SK-N-SH (cell line): ENCODE measurements around the gene TMEM174. TPM values are rescaled to one million over a fixed set of nuclear protein-coding genes. Genes with fewer than 3 reads are reported as not detected.

Experiments
- CTCF ChIA-PET: fragments of 300-600, 350-600 bp; formaldehyde crosslinking; extraction: SDS; loops from one replicate; lab custom pipeline; 2021; lab: Yijun Ruan, JAX
- POLR2A ChIA-PET: fragments of 350-600 bp; sonication (Branson Sonifier 250); formaldehyde crosslinking; extraction: SDS; loops from one replicate; lab custom pipeline; 2020; ENCODE audit warnings: antibody characterized with exemption, inconsistent platforms; lab: Yijun Ruan, JAX
- DNase-seq: peaks from one replicate; pipeline ENCODE4 v3.0.0; 2012
- H2AFZ ChIP-seq: fragments of 200-600 bp; sonication (generic); 2 replicates; pipeline ENCODE4 v1.8.1; 2016; ENCODE audit warnings: antibody characterized with exemption, mild to moderate bottlenecking, low read depth
- H3F3A ChIP-seq: fragments of 200-600 bp; sonication (generic); replicated peaks from 2 replicates; pipeline ENCODE3; 2016; ENCODE audit warnings: antibody characterized with exemption, mild to moderate bottlenecking; ENCODE audit not compliant: insufficient read depth
- H3K27ac ChIP-seq, 2 experiments: fragments of 200-500 bp in 1 of 2; fragments of 200-600 bp in 1 of 2; sonication (Bioruptor generic) in 1 of 2; sonication (generic), shearing (Covaris generic) in 1 of 2; 2 replicates each; pipeline versions ENCODE4 v1.5.1 to v1.6.1; 2014 to 2016; ENCODE audit warnings: low read depth in 2 of 2, inconsistent platforms in 1 of 2, low read length in 1 of 2, mild to moderate bottlenecking in 1 of 2, mixed read lengths in 1 of 2
- H3K27me3 ChIP-seq: fragments of 200-600 bp; sonication (generic), shearing (Covaris generic); 2 replicates; pipeline ENCODE4 v1.6.1; 2016; ENCODE audit warnings: mixed run types; ENCODE audit not compliant: insufficient read depth
- H3K36me3 ChIP-seq, 2 experiments: fragments of 200-500 bp in 1 of 2; fragments of 200-600 bp in 1 of 2; sonication (Bioruptor generic) in 1 of 2; sonication (generic) in 1 of 2; replicated peaks in 1 of 2; 2 replicates each; pipeline versions ENCODE3 to v1.5.1; 2014 to 2016; ENCODE audit warnings: low read length in 1 of 2, mild to moderate bottlenecking in 1 of 2; ENCODE audit not compliant: insufficient read depth in 2 of 2, control insufficient read depth in 1 of 2
- H3K4me1 ChIP-seq, 2 experiments: fragments of 200-500 bp in 1 of 2; fragments of 200-600 bp in 1 of 2; sonication (Bioruptor generic) in 1 of 2; sonication (generic), shearing (Covaris generic) in 1 of 2; 2 replicates each; pipeline versions ENCODE4 v1.5.1 to v1.6.1; 2014 to 2016; ENCODE audit warnings: low read depth in 1 of 2, low read length in 1 of 2, mixed run types in 1 of 2; ENCODE audit not compliant: insufficient read depth in 2 of 2, control insufficient read depth in 1 of 2
- H3K4me2 ChIP-seq: fragments of 200-600 bp; sonication (generic), shearing (Covaris generic); 2 replicates; pipeline ENCODE4 v1.6.1; 2017; ENCODE audit warnings: mixed run types
- H3K4me3 ChIP-seq, 2 experiments: fragments of 200-500 bp in 1 of 2; fragments of 200-600 bp in 1 of 2; sonication (Bioruptor generic) in 1 of 2; sonication (generic), shearing (Covaris generic) in 1 of 2; 2 replicates each; pipeline versions ENCODE4 v1.5.1 to v1.8.1; 2014 to 2016; ENCODE audit warnings: low read depth in 2 of 2, inconsistent platforms in 1 of 2, low read length in 1 of 2, mild to moderate bottlenecking in 1 of 2, mixed read lengths in 1 of 2, moderate library complexity in 1 of 2
- H3K79me2 ChIP-seq: fragments of 200-600 bp; sonication (generic); 2 replicates; pipeline ENCODE4 v1.8.1; 2017; ENCODE audit warnings: mild to moderate bottlenecking; ENCODE audit not compliant: insufficient read depth
- H3K9ac ChIP-seq: fragments of 200-600 bp; sonication (generic); 2 replicates; pipeline ENCODE4 v1.6.1; 2017; ENCODE audit warnings: mixed run types
- H3K9me2 ChIP-seq: fragments of 200-600 bp; sonication (generic); 2 replicates; pipeline ENCODE4 v1.6.1; 2017; ENCODE audit warnings: mixed run types
- H3K9me3 ChIP-seq: fragments of 200-600 bp; sonication (generic); 2 replicates; pipeline ENCODE4 v1.6.1; 2017; ENCODE audit warnings: mixed run types, mild to moderate bottlenecking, moderate library complexity
- H4K20me1 ChIP-seq: fragments of 200-600 bp; sonication (generic); 2 replicates; pipeline ENCODE4 v1.6.1; 2017; ENCODE audit warnings: mild to moderate bottlenecking, mixed run types; ENCODE audit not compliant: insufficient read depth
- CTCF ChIP-seq: fragments of 200-600 bp; sonication (generic); IDR thresholded peaks from 2 replicates; pipeline ENCODE4 v1.6.1; 2017; ENCODE audit warnings: antibody characterized with exemption, mild to moderate bottlenecking, moderate library complexity
- EP300 ChIP-seq, 2 experiments: IDR thresholded peaks; 2 replicates each; pipeline versions ENCODE4 v1.4.0 to v1.6.1; 2012; ENCODE audit warnings: borderline replicate concordance in 1 of 2, low read depth in 1 of 2, low read length in 1 of 2
- EZH2phosphoT487 ChIP-seq: fragments of 200-600 bp; sonication (generic); IDR thresholded peaks from 2 replicates; pipeline ENCODE4 v1.6.1; 2017; ENCODE audit warnings: low read depth, mixed run types, mild to moderate bottlenecking, antibody characterized with exemption, moderate library complexity, borderline replicate concordance
- FOXJ3 ChIP-seq: sonication (generic); formaldehyde crosslinking; IDR thresholded peaks from 2 replicates; pipeline ENCODE4 v1.5.1; 2020; ENCODE audit warnings: mild to moderate bottlenecking, missing genetic modification reagents
- GATA2 ChIP-seq: sonication (generic); formaldehyde crosslinking; IDR thresholded peaks from 2 replicates; pipeline ENCODE4 v1.5.0; 2020; ENCODE audit warnings: mild to moderate bottlenecking, missing genetic modification reagents
- JUND ChIP-seq: IDR thresholded peaks from 2 replicates; pipeline ENCODE4 v1.4.0; 2012
- MXI1 ChIP-seq: IDR thresholded peaks from 2 replicates; pipeline ENCODE4 v1.6.1; 2012; ENCODE audit warnings: mild to moderate bottlenecking, low read depth, low read length, improper control_type of control experiment
- NFIC ChIP-seq: IDR thresholded peaks from 2 replicates; pipeline ENCODE4 v1.4.0; 2012; ENCODE audit warnings: borderline replicate concordance
- RAD21 ChIP-seq: IDR thresholded peaks from 2 replicates; pipeline ENCODE4 v1.6.1; 2012; ENCODE audit warnings: mild to moderate bottlenecking, low read length
- SIN3A ChIP-seq: IDR thresholded peaks from 2 replicates; pipeline ENCODE4 v1.6.1; 2012; ENCODE audit warnings: low read depth, mild to moderate bottlenecking, low read length, moderate library complexity, borderline replicate concordance
- SMC3 ChIP-seq: IDR thresholded peaks from 2 replicates; pipeline ENCODE4 v1.6.1; 2012; ENCODE audit warnings: low read depth, low read length, improper control_type of control experiment
- TCF12 ChIP-seq: IDR thresholded peaks from 2 replicates; pipeline ENCODE4 v1.4.0; 2012
- TEAD4 ChIP-seq: IDR thresholded peaks from 2 replicates; pipeline ENCODE4 v1.4.0; 2012; ENCODE audit warnings: mild to moderate bottlenecking, borderline replicate concordance; ENCODE audit not compliant: insufficient read depth
- YY1 ChIP-seq: IDR thresholded peaks from 2 replicates; pipeline ENCODE4 v1.4.0; 2012; ENCODE audit warnings: low read depth, mild to moderate bottlenecking
- WGBS: methylation state at CpG from one replicate; pipeline ENCODE4 v1.1.6; 2017; ENCODE audit warnings: low lambda C conversion rate; 5-methylcytosine and 5-hydroxymethylcytosine counted together
- polyA plus RNA-seq, 3 experiments: library from polyadenylated mRNA; depleted of rRNA; stranded (reverse); fragments of >200 nt; gene quantifications; 2 replicates each; pipeline ENCODE4 v1.2.3, GENCODE V29; 2012
- TF ChIP-seq, protein P1 (sequence below): fragments of 150-350 bp; IDR thresholded peaks from 2 replicates; pipeline ENCODE4 v1.6.1; 2017; ENCODE audit warnings: antibody characterized with exemption, low read length, low read depth, borderline replicate concordance
- TF ChIP-seq, protein P2 (sequence below): IDR thresholded peaks from 2 replicates; pipeline ENCODE4 v1.4.0; 2012; ENCODE audit warnings: low read depth, borderline replicate concordance

TMEM174 gene
- polyA plus RNA-seq, 1 of the 3 experiments (the other 2 are of a cell fraction) = not detected

DNA sequence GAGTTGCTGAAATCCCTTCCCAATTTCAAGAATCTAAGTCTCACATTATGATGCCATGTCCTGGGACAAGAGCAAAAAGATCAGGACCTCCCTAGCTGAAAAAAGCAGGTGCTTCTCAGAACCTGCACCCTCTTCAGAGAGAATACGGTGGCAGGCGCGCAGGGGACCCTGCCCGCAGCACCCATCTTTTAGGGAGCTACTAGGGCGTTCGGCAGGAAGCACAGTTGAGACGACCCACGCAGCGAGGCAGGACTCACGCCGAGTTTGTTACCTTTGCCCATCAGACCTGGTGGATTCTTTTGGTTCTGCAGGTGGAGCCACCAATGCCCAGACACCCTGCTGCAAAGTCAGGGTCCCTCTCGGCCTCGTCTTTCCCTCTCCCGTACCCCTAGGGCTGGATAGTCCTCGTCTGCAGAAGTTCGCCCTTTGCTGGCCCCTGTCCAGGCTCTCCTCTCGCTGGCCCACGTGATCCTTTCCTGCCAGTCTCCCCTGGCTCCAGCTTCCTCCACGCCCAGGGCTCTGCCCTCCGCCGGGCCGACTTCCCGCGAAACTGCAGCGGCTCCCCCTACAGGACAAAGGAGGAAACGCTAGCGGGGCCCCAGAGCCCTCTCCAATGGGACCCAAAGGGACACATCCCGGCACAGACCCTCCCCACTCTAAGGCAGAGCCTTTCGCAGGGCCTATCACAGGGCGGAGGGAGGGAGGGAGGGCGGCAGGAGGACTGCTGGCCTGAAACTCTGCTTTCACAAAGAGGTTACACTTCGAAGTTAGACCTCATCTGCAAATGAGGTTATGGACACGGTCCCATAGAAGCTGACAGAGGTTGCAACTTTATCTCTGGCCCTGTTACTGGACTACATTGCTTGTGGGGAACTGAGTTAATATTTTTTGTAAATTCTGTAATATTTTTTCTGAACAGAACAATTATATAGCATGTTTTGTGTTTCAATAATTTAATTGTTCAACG is 28.8 kb downstream of the TMEM174 start:
- Histone ChIP-seq H3F3A (peaks cover 14% of the 10 kb centered on the region), H3K27ac (no peak overlapping the region), H2AFZ (peak overlapping the region; percentile 70; the same call in 1 of the 2 replicates), H3K9ac (no peak overlapping the region), H3K4me1 (peaks cover 0 to 7% of the 10 kb centered on the region in 2 experiments; a peak in 3 of 4 replicates), H3K4me3 (peak overlapping the region in 1 of 2 experiments; percentile 42; a peak in 2 of 4 replicates), H3K9me2 (no peaks in the 10 kb centered on the region), H4K20me1 (no peaks in the 10 kb centered on the region), H3K36me3 (no peaks in the 10 kb centered on the region), H3K79me2 (no peaks in the 10 kb centered on the region), H3K9me3 (no peaks in the 10 kb centered on the region), H3K27me3 (no peaks in the 10 kb centered on the region), H3K4me2 (no peak overlapping the region)
- DNase-seq = peak; percentile 89
- 34% methylated on average over 28 of the region's 34 CpGs for WGBS
- TF ChIP-seq SIN3A (no peak), TCF12 (no peak), EZH2phosphoT487 (no peak), MXI1 (no peak), JUND (no peak), SMC3 (peak; percentile 79), YY1 (no peak), EP300 (IDR thresholded peaks at IDR 0.05; ENCODE audit: borderline replicate concordance in 1 of 2, low read depth in 1 of 2, low read length in 1 of 2) (no peak), GATA2 (CRISPR knock-in tag) (no peak), NFIC (no peak), CTCF (peak; percentile 67), RAD21 (peak; percentile 78), FOXJ3 (CRISPR knock-in tag) (no peak), TEAD4 (no peak)
- TF ChIP-seq, protein P1, sequence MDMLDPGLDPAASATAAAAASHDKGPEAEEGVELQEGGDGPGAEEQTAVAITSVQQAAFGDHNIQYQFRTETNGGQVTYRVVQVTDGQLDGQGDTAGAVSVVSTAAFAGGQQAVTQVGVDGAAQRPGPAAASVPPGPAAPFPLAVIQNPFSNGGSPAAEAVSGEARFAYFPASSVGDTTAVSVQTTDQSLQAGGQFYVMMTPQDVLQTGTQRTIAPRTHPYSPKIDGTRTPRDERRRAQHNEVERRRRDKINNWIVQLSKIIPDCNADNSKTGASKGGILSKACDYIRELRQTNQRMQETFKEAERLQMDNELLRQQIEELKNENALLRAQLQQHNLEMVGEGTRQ = peak; percentile 61; the same call in 1 of the 2 replicates
- TF ChIP-seq, protein P2, sequence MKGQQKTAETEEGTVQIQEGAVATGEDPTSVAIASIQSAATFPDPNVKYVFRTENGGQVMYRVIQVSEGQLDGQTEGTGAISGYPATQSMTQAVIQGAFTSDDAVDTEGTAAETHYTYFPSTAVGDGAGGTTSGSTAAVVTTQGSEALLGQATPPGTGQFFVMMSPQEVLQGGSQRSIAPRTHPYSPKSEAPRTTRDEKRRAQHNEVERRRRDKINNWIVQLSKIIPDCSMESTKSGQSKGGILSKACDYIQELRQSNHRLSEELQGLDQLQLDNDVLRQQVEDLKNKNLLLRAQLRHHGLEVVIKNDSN = peak; percentile 89
- ChIA-PET CTCF (interaction anchor here (0.5 to 3.8 kb wide), 46 partner anchors 10 to 860 kb away, joined by 3 to 43 read pairs (median 4); partner anchors contain the start of genes FCHO2, TMEM171 and TMEM174), POLR2A (interaction anchor here (0.7 kb wide), 1 partner anchor 385 kb away, joined by 3 read pairs; no protein-coding TSS in a partner anchor)
